Head of caudate nucleus (tissue), 42 donors: ENCODE measurements around the gene SLC22A8.
"Not testable (repeated sequence)": the region's sequence is repeated elsewhere in the genome, so short reads cannot be mapped to it uniquely, and the experiment has no call there.

Source experiments
- DNase-seq, 42 donors: peaks; one replicate each; pipeline versions ENCODE4 v3.0.0 to v3.0.0-alpha.2; 2020 to 2021; ENCODE audit warnings: mixed read lengths in 7 of 42
- intact Hi-C: fragments of 100-400 bp; cut with DNase I; formaldehyde crosslinking; loops from one replicate; pipeline ENCODE4 v1.15.0; 2022

Gene SLC22A8

DNA sequence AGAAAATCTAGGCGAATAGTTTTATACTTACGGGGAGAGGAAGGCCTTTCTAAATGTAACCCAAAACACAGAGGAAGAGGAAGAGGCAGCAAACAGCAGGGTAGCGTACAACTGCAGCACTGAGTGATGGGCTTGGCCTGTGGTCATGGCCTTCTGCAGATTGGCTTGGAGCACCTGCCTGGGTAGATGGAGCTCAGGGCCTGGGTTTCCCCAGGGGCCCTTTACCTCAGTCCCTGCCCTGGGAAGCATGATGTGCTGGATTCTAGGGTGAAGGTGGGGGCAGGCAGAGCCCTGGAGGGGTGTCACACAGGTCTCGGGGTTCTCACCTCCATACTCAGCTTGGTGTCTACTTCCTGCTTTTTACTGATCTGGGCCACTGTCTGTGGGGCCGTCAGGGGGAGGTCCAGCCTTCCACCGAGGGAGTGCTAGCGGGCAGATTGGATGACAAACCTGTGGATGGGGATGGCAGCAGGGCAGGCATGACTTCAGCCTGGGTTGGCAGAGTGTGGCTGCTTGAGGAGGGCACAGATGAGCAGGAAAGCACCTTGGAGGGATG, 66.8 kb downstream of the SLC22A8 start:
- no peak for DNase-seq
- intact Hi-C loops, result no loop called here

DNA sequence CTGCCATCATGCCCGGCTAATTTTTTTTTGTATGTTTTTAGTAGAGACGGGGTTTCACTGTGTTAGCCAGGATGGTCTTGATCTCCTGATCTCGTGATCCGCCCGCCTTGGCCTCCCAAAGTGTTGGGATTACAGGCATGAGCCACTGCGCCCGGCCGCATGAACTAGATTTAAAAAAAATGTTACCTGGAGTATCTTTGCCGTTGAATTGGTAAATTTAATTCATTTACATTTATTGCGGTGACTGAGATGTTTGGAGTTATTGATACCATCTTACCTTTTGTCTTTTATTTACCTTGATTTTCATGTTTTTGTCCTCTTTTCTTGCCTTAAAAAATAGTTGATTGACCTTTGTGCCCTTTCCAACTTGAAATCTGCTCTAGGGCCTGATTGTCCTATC, 70.1 kb downstream of the SLC22A8 start:
- intact Hi-C loops, DNase-seq: not testable (repeated sequence)
